RPMI7951 (cell line): Measurements from ENCODE around the gene PPM1N. TPM values are rescaled to one million over a fixed set of nuclear protein-coding genes. Genes with fewer than 3 reads are reported as not detected.

ENCODE experiments used
- DNase-seq: peaks from one replicate; pipeline ENCODE4 v3.0.0-alpha.2; 2012; ENCODE audit warnings: low read depth
- total RNA-seq: library from RNA; depleted of rRNA; stranded (reverse); fragments of >200 nt; shearing (Covaris generic); gene quantifications from 2 replicates; pipeline ENCODE4 v1.2.3, GENCODE V29; 2014; rRNA removed

The PPM1N gene
- total RNA-seq, 1 experiment from 2014 or later = 1.8 TPM

DNA sequence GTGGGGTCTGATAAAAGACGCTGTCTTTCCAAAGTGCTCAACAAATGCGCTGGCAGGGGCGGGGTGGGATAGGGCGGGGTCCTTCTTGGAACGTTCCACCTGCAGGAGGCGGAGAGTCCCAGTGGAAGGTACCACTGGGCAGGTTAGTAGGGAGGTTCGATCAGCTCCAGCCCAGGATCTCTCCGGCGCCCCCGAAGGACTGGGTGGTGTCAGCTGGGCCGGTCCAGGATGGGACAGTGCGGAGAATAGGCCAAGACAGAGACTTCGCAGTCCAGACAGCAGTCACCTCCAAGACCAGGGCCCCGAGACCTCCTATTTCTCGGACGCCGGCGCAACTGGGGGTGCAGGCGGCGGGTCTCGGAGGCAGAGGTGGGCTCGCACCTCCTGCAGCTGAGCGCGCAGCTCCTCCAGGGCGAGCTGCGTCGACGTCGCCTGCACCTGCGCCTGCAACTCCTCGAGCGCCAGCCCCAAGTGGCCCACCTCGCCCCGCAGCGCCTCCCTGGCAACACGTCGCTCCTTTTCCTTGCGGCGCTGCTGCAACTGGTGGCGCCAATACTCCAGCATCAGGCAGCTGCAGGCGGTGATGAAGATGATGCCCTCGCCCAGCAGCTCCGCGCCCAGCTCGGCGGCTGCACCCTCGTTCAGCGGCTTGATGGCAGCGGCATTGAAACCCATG lies 30.6 kb downstream of the PPM1N start:
- DNase-seq = no peak

DNA sequence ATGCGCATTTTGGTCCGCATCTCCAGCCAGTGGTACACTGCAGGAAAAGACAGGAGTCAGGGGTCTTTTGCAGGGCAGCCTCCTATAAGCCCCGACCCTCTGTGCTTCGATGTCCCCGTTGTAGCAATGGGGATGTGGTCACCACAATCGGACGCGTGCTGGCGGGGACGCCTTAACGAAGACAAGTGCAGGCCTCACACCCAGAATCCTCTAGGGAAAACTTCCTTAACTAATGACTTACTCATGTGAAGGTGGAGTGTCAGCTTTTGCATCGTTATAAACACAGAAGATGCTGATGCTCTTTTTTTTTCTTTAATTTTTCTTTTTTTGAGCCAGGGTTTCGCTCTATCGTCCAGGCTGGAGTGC lies 31.2 kb downstream of the PPM1N start:
- no peak for DNase-seq

DNA sequence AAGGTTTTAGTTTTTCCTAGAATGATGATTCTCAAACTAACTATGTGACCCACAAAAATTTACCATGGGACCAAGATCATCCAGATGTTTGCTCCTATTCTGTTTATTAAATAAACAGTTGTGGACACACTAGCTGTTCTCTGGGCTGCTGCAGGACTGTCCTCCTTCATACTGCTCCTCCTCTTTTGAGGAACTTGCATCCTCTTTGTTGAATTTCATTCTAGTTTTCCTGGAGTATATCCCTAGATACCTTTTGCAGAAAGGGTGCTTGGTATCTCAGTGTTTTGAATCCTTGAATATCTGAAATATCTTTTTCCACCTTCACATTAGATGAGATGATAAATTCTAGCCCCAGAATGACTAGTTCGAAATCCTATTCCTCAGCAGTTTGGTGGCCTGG lies 33.1 kb downstream of the PPM1N start:
- no peak for DNase-seq

DNA sequence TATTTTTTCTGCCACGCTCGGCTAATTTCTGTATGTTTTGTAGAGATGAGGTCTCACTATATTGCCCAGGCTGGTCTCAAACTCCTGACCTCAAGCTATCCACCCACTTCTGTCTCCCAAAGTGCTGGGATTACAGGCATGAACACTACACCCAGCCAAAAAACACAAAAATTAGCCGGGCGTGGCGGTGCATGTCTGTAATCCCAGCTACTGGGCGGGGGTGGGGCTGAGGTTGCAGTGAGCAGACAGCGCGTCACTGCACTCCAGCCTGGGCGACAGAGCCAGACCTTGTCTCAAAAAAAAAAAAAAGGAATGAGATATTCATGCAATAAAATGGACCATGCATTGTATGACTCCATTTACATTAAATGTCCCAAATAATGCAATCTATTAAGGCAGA lies 41.2 kb downstream of the PPM1N start:
- DNase-seq = no peak

DNA sequence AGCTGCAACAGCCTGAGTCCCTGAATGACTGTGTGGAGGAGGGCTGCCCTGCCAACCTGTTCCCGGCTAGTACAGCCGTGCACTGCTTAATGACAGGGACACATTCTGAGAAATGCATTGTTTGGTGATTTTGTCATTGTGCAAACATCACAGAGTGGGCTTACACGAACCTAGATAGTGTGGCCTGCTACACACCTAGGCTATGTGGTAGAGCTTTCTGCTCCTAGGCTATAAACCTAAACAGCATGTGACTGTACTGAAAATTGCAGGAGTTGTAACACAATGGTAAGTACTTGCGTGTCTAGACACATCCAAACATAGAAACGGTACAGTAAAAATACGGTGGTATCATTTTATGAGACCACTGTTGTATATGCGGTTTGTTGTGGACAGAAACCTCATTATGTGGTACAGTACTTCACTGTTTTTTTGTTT lies 44.0 kb downstream of the PPM1N start:
- peak; percentile 52 for DNase-seq

DNA sequence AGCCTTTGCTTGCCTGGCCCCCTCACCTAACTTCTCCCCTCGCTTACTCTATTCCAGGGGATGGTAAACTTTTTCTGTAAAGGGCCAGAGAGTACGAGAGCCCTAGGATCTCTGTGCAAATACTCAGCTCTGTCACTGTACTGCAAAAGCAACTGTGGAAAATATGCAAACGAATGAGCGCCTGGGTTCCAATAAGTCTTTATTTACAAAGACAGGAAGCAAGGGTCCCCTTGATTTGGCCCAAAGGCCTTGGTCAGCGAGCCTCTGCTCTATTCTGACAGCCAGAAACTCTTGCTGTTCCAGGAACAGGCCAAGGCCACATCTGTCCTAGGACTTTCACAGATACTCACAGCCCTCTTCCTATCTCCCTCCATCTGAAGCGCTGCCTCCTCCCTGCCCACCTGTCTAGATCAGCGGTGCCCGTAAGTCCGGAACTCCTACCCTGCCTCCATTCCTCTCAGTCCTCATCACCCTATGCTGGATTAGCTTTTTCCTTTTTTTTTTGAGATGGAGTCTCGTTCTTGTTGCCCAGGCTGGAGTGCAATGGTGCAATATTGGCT lies 49.0 kb downstream of the PPM1N start:
- DNase-seq = no peak

DNA sequence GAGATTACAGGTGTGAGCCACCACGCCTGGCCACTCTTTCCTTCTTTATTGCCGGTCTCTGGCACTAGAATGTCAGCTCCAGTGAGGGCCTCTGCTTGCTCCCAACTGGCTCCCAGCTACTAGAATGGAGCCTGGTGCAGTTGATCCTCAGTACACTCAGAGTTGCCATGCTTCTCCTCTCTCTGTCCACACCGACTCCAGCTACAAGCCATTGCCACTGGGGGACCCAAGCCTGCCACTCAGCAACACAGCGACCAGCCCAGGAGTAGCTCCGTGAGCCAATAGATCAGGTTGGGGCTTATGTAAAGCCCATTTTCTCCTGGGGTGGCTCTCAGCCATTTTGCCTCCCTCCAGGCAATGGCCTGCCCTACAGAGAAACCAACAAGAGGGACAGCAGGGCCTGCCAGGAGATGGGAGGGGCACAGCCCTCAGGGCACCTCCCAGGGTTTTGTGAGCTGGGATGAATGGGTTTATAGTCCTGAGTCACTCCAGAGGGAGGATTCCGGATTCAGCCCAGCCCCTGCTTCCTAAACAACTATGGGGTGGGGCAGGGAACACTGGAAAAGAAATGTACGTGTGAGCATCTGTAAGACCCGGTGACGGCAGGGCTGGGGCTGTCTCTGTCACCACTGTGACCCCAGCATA lies 49.8 kb downstream of the PPM1N start:
- DNase-seq = peak; percentile 90

Other genes starting within 250 kb of the PPM1N start
- 6.6 and 7.3 TPM in 2 replicates for gene MARK4, start 247.2 kb upstream of the PPM1N start, total RNA-seq
- 0.20 and 0.24 TPM in 2 replicates for gene CKM, start 175.6 kb upstream of the PPM1N start, total RNA-seq
- gene KLC3, start 157.7 kb upstream of the PPM1N start, total RNA-seq = 0.36 and 1.2 TPM in 2 replicates
- 15.7 and 17.4 TPM in 2 replicates for gene ERCC2, start 127.9 kb upstream of the PPM1N start, total RNA-seq
- gene PPP1R13L, start 93.4 kb upstream of the PPM1N start, total RNA-seq = 4.5 and 5.3 TPM in 2 replicates
- gene POLR1G, start 91.8 kb upstream of the PPM1N start, total RNA-seq = 6.2 and 9.0 TPM in 2 replicates
- 138 and 144 TPM in 2 replicates for gene ERCC1, start 74.5 kb upstream of the PPM1N start, total RNA-seq
- 0.96 and 1.6 TPM in 2 replicates for gene FOSB, start 30.4 kb upstream of the PPM1N start, total RNA-seq
- 12.9 TPM in 2 replicates for gene RTN2, start 1.4 kb upstream of the PPM1N start, total RNA-seq
- gene VASP, start 9.0 kb downstream of the PPM1N start, total RNA-seq = 53.8 and 79.1 TPM in 2 replicates
- 5.2 and 8.4 TPM in 2 replicates for gene OPA3, start 86.4 kb downstream of the PPM1N start, total RNA-seq
- gene GPR4, start 103.8 kb downstream of the PPM1N start, total RNA-seq = 0.10 TPM in 1 of 2 replicates, not detected in the other
- 14.4 and 20.2 TPM in 2 replicates for gene EML2, start 141.0 kb downstream of the PPM1N start, total RNA-seq
- gene GIPR, start 169.8 kb downstream of the PPM1N start, total RNA-seq = not detected in 2 replicates
- gene SNRPD2, start 193.5 kb downstream of the PPM1N start, total RNA-seq = 474 and 568 TPM in 2 replicates
- gene QPCTL, start 194.2 kb downstream of the PPM1N start, total RNA-seq = 13.8 and 15.4 TPM in 2 replicates
- gene FBXO46, start 232.5 kb downstream of the PPM1N start, total RNA-seq = 3.2 and 5.3 TPM in 2 replicates
- gene MEIOSIN, start 235.0 kb downstream of the PPM1N start, total RNA-seq = 0.10 TPM in 1 of 2 replicates, not detected in the other